HepG2 (cell line): Measurements from ENCODE around the gene RINL.
"Not testable (repeated sequence)": the region's sequence is repeated elsewhere in the genome, so short reads cannot be mapped to it uniquely, and the experiment has no call there.

Source experiments
- AGO2 ChIP-seq: fragments of 200-400 bp; formaldehyde crosslinking; optimal IDR thresholded peaks from 2 replicates; pipeline ENCODE3; 2017; ENCODE audit warnings: mild to moderate bottlenecking, low read depth, low read length, moderate library complexity
- TF ChIP-seq, protein P1 (sequence below), 2 experiments: sonication (generic) in 1 of 2; formaldehyde crosslinking in 1 of 2; IDR thresholded peaks; 2 replicates each; pipeline versions ENCODE4 v1.5.1 to v1.6.1; 2011 to 2020; ENCODE audit warnings: borderline replicate concordance in 1 of 2, low read depth in 1 of 2, low read length in 1 of 2, mild to moderate bottlenecking in 1 of 2, missing genetic modification reagents in 1 of 2, moderate library complexity in 1 of 2
- TF ChIP-seq, protein P2 (sequence below): sonication (generic); formaldehyde crosslinking; IDR thresholded peaks from 2 replicates; pipeline ENCODE4 v1.4.0; 2020; ENCODE audit warnings: missing genetic modification reagents

DNA sequence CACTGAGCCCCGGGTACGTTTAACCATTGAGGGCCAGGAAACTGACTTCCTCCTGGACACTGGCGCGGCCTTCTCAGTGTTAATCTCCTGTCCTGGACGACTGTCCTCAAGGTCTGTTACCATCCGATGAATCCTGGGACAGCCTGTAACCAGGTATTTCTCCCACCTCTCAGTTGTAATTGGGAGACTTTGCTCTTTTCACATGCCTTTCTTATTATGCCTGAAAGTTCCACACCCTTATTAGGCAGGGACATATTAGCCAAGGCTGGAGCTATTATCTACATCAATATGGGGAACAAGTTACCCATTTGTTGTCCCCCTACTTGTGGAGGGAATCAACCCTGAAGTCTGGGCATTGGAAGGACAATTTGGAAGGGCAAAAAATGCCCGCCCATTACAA lies 52.1 kb downstream of the RINL start:
- TF ChIP-seq, protein P1, sequence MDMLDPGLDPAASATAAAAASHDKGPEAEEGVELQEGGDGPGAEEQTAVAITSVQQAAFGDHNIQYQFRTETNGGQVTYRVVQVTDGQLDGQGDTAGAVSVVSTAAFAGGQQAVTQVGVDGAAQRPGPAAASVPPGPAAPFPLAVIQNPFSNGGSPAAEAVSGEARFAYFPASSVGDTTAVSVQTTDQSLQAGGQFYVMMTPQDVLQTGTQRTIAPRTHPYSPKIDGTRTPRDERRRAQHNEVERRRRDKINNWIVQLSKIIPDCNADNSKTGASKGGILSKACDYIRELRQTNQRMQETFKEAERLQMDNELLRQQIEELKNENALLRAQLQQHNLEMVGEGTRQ (IDR thresholded peaks at IDR 0.05; ENCODE audit: low read depth, low read length): not testable (repeated sequence)
- TF ChIP-seq, protein P1 (CRISPR knock-in tag; IDR thresholded peaks at IDR 0.05; ENCODE audit: borderline replicate concordance): not testable (repeated sequence)
- not testable (repeated sequence) for TF ChIP-seq AGO2
- TF ChIP-seq, protein P2, sequence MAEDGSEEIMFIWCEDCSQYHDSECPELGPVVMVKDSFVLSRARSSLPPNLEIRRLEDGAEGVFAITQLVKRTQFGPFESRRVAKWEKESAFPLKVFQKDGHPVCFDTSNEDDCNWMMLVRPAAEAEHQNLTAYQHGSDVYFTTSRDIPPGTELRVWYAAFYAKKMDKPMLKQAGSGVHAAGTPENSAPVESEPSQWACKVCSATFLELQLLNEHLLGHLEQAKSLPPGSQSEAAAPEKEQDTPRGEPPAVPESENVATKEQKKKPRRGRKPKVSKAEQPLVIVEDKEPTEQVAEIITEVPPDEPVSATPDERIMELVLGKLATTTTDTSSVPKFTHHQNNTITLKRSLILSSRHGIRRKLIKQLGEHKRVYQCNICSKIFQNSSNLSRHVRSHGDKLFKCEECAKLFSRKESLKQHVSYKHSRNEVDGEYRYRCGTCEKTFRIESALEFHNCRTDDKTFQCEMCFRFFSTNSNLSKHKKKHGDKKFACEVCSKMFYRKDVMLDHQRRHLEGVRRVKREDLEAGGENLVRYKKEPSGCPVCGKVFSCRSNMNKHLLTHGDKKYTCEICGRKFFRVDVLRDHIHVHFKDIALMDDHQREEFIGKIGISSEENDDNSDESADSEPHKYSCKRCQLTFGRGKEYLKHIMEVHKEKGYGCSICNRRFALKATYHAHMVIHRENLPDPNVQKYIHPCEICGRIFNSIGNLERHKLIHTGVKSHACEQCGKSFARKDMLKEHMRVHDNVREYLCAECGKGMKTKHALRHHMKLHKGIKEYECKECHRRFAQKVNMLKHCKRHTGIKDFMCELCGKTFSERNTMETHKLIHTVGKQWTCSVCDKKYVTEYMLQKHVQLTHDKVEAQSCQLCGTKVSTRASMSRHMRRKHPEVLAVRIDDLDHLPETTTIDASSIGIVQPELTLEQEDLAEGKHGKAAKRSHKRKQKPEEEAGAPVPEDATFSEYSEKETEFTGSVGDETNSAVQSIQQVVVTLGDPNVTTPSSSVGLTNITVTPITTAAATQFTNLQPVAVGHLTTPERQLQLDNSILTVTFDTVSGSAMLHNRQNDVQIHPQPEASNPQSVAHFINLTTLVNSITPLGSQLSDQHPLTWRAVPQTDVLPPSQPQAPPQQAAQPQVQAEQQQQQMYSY (CRISPR knock-in tag): not testable (repeated sequence)
